Ovary (tissue), 3 donors: ENCODE measurements around the gene NT5C1A.

ENCODE experiments used
- EP300 ChIP-seq: sonication (generic); formaldehyde crosslinking; IDR thresholded peaks from one replicate; pipeline ENCODE4 v1.6.1; 2017; ENCODE audit warnings: antibody characterized with exemption
- POLR2A ChIP-seq: fragments of 450-650 bp; IDR thresholded peaks from one replicate; pipeline ENCODE4 v1.6.1; 2017; ENCODE audit warnings: antibody characterized with exemption, mild to moderate bottlenecking, moderate library complexity
- TF ChIP-seq, protein P1 (sequence below), 3 donors: fragments of 450-650 bp in 2 of 3; fragments of 200-600 bp in 1 of 3; IDR thresholded peaks; one replicate each; pipeline versions ENCODE4 v1.5.1 to v1.8.0; 2016 to 2022; ENCODE audit warnings: antibody characterized with exemption in 3 of 3, mild to moderate bottlenecking in 1 of 3
- donor health status: DM: no; HTN: no; CAD: no.

DNA sequence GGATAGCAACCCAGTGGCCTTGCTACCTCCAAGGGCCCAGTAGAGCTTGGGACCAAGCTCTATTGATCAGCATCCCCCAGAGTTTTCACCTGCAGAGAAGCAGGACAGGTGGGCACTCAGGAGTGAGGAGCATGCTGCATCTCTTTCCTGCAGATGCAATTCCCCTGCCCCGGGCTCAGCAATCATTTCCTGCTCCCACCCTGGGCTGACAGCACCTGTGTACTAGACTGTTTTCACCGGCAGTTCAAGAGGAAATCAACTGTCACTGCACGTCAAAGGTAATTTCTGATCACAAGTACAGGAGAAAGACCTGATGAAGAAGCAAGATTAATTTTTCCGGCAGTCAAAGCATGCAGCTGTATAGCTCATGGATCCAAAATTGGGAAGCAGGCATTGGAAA, 8.8 kb upstream of the NT5C1A start:
- TF ChIP-seq, protein P1, sequence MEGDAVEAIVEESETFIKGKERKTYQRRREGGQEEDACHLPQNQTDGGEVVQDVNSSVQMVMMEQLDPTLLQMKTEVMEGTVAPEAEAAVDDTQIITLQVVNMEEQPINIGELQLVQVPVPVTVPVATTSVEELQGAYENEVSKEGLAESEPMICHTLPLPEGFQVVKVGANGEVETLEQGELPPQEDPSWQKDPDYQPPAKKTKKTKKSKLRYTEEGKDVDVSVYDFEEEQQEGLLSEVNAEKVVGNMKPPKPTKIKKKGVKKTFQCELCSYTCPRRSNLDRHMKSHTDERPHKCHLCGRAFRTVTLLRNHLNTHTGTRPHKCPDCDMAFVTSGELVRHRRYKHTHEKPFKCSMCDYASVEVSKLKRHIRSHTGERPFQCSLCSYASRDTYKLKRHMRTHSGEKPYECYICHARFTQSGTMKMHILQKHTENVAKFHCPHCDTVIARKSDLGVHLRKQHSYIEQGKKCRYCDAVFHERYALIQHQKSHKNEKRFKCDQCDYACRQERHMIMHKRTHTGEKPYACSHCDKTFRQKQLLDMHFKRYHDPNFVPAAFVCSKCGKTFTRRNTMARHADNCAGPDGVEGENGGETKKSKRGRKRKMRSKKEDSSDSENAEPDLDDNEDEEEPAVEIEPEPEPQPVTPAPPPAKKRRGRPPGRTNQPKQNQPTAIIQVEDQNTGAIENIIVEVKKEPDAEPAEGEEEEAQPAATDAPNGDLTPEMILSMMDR (IDR thresholded peaks at IDR 0.05): no peak
- TF ChIP-seq POLR2A (no peak), EP300 (no peak)
